ENCODE measurements around the gene DSCAML1. TPM values are rescaled to one million over a fixed set of nuclear protein-coding genes. Genes with fewer than 3 reads are reported as not detected.

DSCAML1 gene
- total RNA-seq, 2 experiments from 2014 or later: 0.29 to 0.67 TPM

- ChIA-PET CTCF (interaction anchor here (2.3 kb wide), 1 partner anchor 65 kb away, joined by 12 read pairs; no protein-coding TSS in a partner anchor), POLR2A (no interaction called here)
- Mint-ChIP-seq H3K36me3 (no peaks in the 10 kb centered on the region), H3K27ac (no peak overlapping the region), H3K4me3 (no peak overlapping the region), H3K27me3 (peaks cover 15% of the 10 kb centered on the region), H3K9me3 (no peaks in the 10 kb centered on the region), H3K4me1 (ENCODE audit: low read depth) (peaks cover 3% of the 10 kb centered on the region)
- no peak for DNase-seq
- intact Hi-C loops (cut with micrococcal nuclease): no loop called here
These were observed 306.1 kb downstream of the DSCAML1 start for GRCh38 chr11:117490911-117491310.

- Mint-ChIP-seq H3K36me3 (no peaks in the 10 kb centered on the region), H3K4me3 (no peak overlapping the region), H3K27ac (no peak overlapping the region), H3K4me1 (ENCODE audit: low read depth) (peaks cover 3% of the 10 kb centered on the region), H3K27me3 (peaks cover 12% of the 10 kb centered on the region), H3K9me3 (no peaks in the 10 kb centered on the region)
- intact Hi-C loops (cut with micrococcal nuclease): no loop called here
- CTCF ChIA-PET: interaction anchor here (2.3 kb wide), 1 partner anchor 64 kb away, joined by 12 read pairs; no protein-coding TSS in a partner anchor
- no peak for DNase-seq
- POLR2A ChIA-PET: no interaction called here
These were observed 306.9 kb downstream of the DSCAML1 start for GRCh38 chr11:117489999-117490679.

GRCh38 chr11:117488996-117489952 lies 307.7 kb downstream of the DSCAML1 start:
- POLR2A ChIA-PET: no interaction called here
- Mint-ChIP-seq H3K4me3 (no peak overlapping the region), H3K27ac (no peak overlapping the region), H3K9me3 (no peaks in the 10 kb centered on the region), H3K27me3 (peaks cover 12% of the 10 kb centered on the region), H3K4me1 (ENCODE audit: low read depth) (peaks cover 3% of the 10 kb centered on the region), H3K36me3 (no peaks in the 10 kb centered on the region)
- intact Hi-C loops (cut with micrococcal nuclease): no loop called here
- CTCF ChIA-PET: interaction anchor here (2.3 kb wide), 1 partner anchor 63 kb away, joined by 12 read pairs; no protein-coding TSS in a partner anchor
- no peak for DNase-seq

GRCh38 chr11:117486059-117486458 lies 311.0 kb downstream of the DSCAML1 start:
- ChIA-PET CTCF (interaction anchor here (1.4 to 2.1 kb wide), 2 partner anchors 42 to 60 kb away, joined by 5 to 6 read pairs; no protein-coding TSS in a partner anchor), POLR2A (no interaction called here)

GRCh38 chr11:117484156-117484555 lies 312.9 kb downstream of the DSCAML1 start:
- no peaks in the 10 kb centered on the region for H3K27me3 Mint-ChIP-seq
- H3K27ac Mint-ChIP-seq: no peak overlapping the region
- no peak overlapping the region for H3K4me3 Mint-ChIP-seq
- no peak for DNase-seq
- ChIA-PET CTCF (interaction anchor here (0.5 to 2.1 kb wide), 2 partner anchors 40 to 59 kb away, joined by 3 to 5 read pairs; no protein-coding TSS in a partner anchor), POLR2A (no interaction called here)
- H3K9me3 Mint-ChIP-seq: no peaks in the 10 kb centered on the region
- H3K36me3 Mint-ChIP-seq: no peaks in the 10 kb centered on the region
- no peaks in the 10 kb centered on the region for H3K4me1 Mint-ChIP-seq (ENCODE audit: low read depth)
- intact Hi-C loops (cut with micrococcal nuclease): no loop called here

More at GRCh38 chr11:117486059-117486458, 311.0 kb downstream of the DSCAML1 start:
- intact Hi-C loops (cut with micrococcal nuclease): no loop called here
- Mint-ChIP-seq H3K36me3 (no peaks in the 10 kb centered on the region), H3K4me1 (ENCODE audit: low read depth) (peaks cover 3% of the 10 kb centered on the region), H3K9me3 (no peaks in the 10 kb centered on the region), H3K4me3 (no peak overlapping the region), H3K27me3 (peaks cover 12% of the 10 kb centered on the region), H3K27ac (no peak overlapping the region)
- DNase-seq: no peak

GRCh38 chr11:117483372-117483771 lies 313.6 kb downstream of the DSCAML1 start:
- POLR2A ChIA-PET: no interaction called here

GRCh38 chr11:117482881-117483280 lies 314.1 kb downstream of the DSCAML1 start:
- H3K4me3 Mint-ChIP-seq: no peak overlapping the region
- H3K4me1 Mint-ChIP-seq (ENCODE audit: low read depth): no peaks in the 10 kb centered on the region
- H3K9me3 Mint-ChIP-seq: no peaks in the 10 kb centered on the region
- no peak overlapping the region for H3K27ac Mint-ChIP-seq
- intact Hi-C loops (cut with micrococcal nuclease): no loop called here
- ChIA-PET CTCF (interaction anchor here (0.7 to 6.5 kb wide), 2 partner anchors 54 to 57 kb away, joined by 3 to 52 read pairs; no protein-coding TSS in a partner anchor), POLR2A (no interaction called here)
- no peaks in the 10 kb centered on the region for H3K27me3 Mint-ChIP-seq
- no peak for DNase-seq
- no peaks in the 10 kb centered on the region for H3K36me3 Mint-ChIP-seq

More at GRCh38 chr11:117483372-117483771, 313.6 kb downstream of the DSCAML1 start:
- no peak for DNase-seq
- no peaks in the 10 kb centered on the region for H3K27me3 Mint-ChIP-seq
- H3K36me3 Mint-ChIP-seq: no peaks in the 10 kb centered on the region
- H3K27ac Mint-ChIP-seq: no peak overlapping the region
- H3K4me3 Mint-ChIP-seq: no peak overlapping the region
- H3K4me1 Mint-ChIP-seq (ENCODE audit: low read depth): no peaks in the 10 kb centered on the region
- intact Hi-C loops (cut with micrococcal nuclease): no loop called here
- CTCF ChIA-PET: interaction anchor here (6.5 kb wide), 1 partner anchor 57 kb away, joined by 52 read pairs; no protein-coding TSS in a partner anchor
- no peaks in the 10 kb centered on the region for H3K9me3 Mint-ChIP-seq

- Mint-ChIP-seq H3K27ac (no peak overlapping the region), H3K36me3 (no peaks in the 10 kb centered on the region), H3K9me3 (no peaks in the 10 kb centered on the region), H3K4me1 (ENCODE audit: low read depth) (no peaks in the 10 kb centered on the region), H3K4me3 (no peak overlapping the region), H3K27me3 (no peaks in the 10 kb centered on the region)
- POLR2A ChIA-PET: no interaction called here
- DNase-seq: no peak
- intact Hi-C loops (cut with micrococcal nuclease): no loop called here
- CTCF ChIA-PET: interaction anchor here (6.5 kb wide), 1 partner anchor 56 kb away, joined by 52 read pairs; no protein-coding TSS in a partner anchor
These were observed 315.1 kb downstream of the DSCAML1 start for GRCh38 chr11:117481885-117482284.

- Mint-ChIP-seq H3K27ac (no peak overlapping the region), H3K9me3 (no peaks in the 10 kb centered on the region), H3K27me3 (peaks cover 2% of the 10 kb centered on the region), H3K36me3 (no peaks in the 10 kb centered on the region), H3K4me1 (ENCODE audit: low read depth) (no peaks in the 10 kb centered on the region), H3K4me3 (no peak overlapping the region)
- intact Hi-C loops (cut with micrococcal nuclease): no loop called here
- no peak for DNase-seq
- CTCF ChIA-PET: interaction anchor here (1.1 to 6.5 kb wide), 3 partner anchors 38 to 150 kb away, joined by 3 to 52 read pairs (median 9); no protein-coding TSS in a partner anchor
- POLR2A ChIA-PET: no interaction called here
These were observed 316.0 kb downstream of the DSCAML1 start for GRCh38 chr11:117481036-117481435.

- Mint-ChIP-seq H3K27ac (no peak overlapping the region), H3K4me3 (no peak overlapping the region), H3K36me3 (no peaks in the 10 kb centered on the region), H3K9me3 (no peaks in the 10 kb centered on the region), H3K27me3 (peaks cover 3% of the 10 kb centered on the region), H3K4me1 (ENCODE audit: low read depth) (no peaks in the 10 kb centered on the region)
- no peak for DNase-seq
- ChIA-PET POLR2A (no interaction called here), CTCF (interaction anchor here (0.8 to 6.5 kb wide), 4 partner anchors 37 to 149 kb away, joined by 3 to 52 read pairs (median 6); no protein-coding TSS in a partner anchor)
- intact Hi-C loops (cut with micrococcal nuclease): no loop called here
These were observed 316.8 kb downstream of the DSCAML1 start for GRCh38 chr11:117480221-117480620.

GRCh38 chr11:117479372-117479771 lies 317.6 kb downstream of the DSCAML1 start:
- Mint-ChIP-seq H3K4me3 (no peak overlapping the region), H3K27me3 (peaks cover 7% of the 10 kb centered on the region), H3K36me3 (no peaks in the 10 kb centered on the region), H3K9me3 (no peaks in the 10 kb centered on the region), H3K4me1 (ENCODE audit: low read depth) (no peaks in the 10 kb centered on the region), H3K27ac (no peak overlapping the region)
- intact Hi-C loops (cut with micrococcal nuclease): loop anchor here (1.0 kb wide), 1 partner anchor 53 kb away; no protein-coding TSS in a partner anchor
- ChIA-PET CTCF (interaction anchor here (0.9 to 6.5 kb wide), 4 partner anchors 19 to 53 kb away, joined by 3 to 52 read pairs (median 6); no protein-coding TSS in a partner anchor), POLR2A (no interaction called here)
- DNase-seq: peak; percentile 54

GRCh38 chr11:117478926-117479325 lies 318.1 kb downstream of the DSCAML1 start:
- DNase-seq: no peak
- Mint-ChIP-seq H3K36me3 (no peaks in the 10 kb centered on the region), H3K27ac (no peak overlapping the region), H3K27me3 (peaks cover 7% of the 10 kb centered on the region), H3K9me3 (no peaks in the 10 kb centered on the region), H3K4me3 (no peak overlapping the region), H3K4me1 (ENCODE audit: low read depth) (no peaks in the 10 kb centered on the region)
- CTCF ChIA-PET: interaction anchor here (0.9 to 6.5 kb wide), 3 partner anchors 19 to 53 kb away, joined by 3 to 52 read pairs (median 3); no protein-coding TSS in a partner anchor
- POLR2A ChIA-PET: no interaction called here
- intact Hi-C loops (cut with micrococcal nuclease): loop anchor here (1.0 kb wide), 1 partner anchor 53 kb away; no protein-coding TSS in a partner anchor
